ENCODE results near the gene TPBGL.

TPBGL gene

GRCh38 chr11:75262961-75263852, 22.6 kb downstream of the TPBGL start:
- Histone ChIP-seq H3K27ac (replicated peaks; ENCODE audit: low read length) (no peak overlapping the region), H3K36me3 (replicated peaks in 1 of 2; ENCODE audit: control insufficient read depth in 2 of 2, insufficient read depth in 2 of 2, low read length in 2 of 2) (peaks cover 0 to 11% of the 10 kb centered on the region in 2 donors), H3K9ac (ENCODE audit: low read depth, low read length, poor library complexity) (no peak overlapping the region), H2BK5ac (ENCODE audit: low read length) (no peak overlapping the region), H3K4me2 (ENCODE audit: insufficient read depth, low read length, poor library complexity, severe bottlenecking) (no peak overlapping the region), H3K9me3 (replicated peaks in 1 of 2; ENCODE audit: control insufficient read depth in 2 of 2, insufficient read depth in 1 of 2, low read depth in 1 of 2, low read length in 2 of 2) (no peaks in the 10 kb centered on the region), H3K79me1 (ENCODE audit: low read depth, low read length) (no peaks in the 10 kb centered on the region), H3K4ac (ENCODE audit: low read length) (no peak overlapping the region), H3K27me3 (ENCODE audit: control insufficient read depth in 3 of 3, insufficient read depth in 3 of 3, low read depth in 1 of 3, low read length in 3 of 3) (no peaks in the 10 kb centered on the region), H2AK5ac (ENCODE audit: low read depth, low read length) (no peak overlapping the region), H3K4me3 (ENCODE audit: low read length in 2 of 2) (no peak overlapping the region), H2BK12ac (ENCODE audit: low read length) (no peak overlapping the region), H3K18ac (ENCODE audit: low read length) (peak overlapping the region; percentile 5), H2BK15ac (ENCODE audit: low read length) (no peak overlapping the region), H3K14ac (ENCODE audit: low read length) (no peak overlapping the region), H3K23ac (ENCODE audit: low read depth, low read length, poor library complexity) (peak overlapping the region; percentile 37), H2AFZ (ENCODE audit: low read length) (no peak overlapping the region), H4K8ac (ENCODE audit: low read depth, low read length) (no peak overlapping the region), H2BK120ac (ENCODE audit: low read depth, low read length) (no peak overlapping the region), H3K4me1 (ENCODE audit: control insufficient read depth in 2 of 2, insufficient read depth in 1 of 2, low read depth in 1 of 2, low read length in 2 of 2) (no peaks in the 10 kb centered on the region), H4K91ac (ENCODE audit: low read depth, low read length, poor library complexity) (no peak overlapping the region)
- no peak for DNase-seq (ENCODE audit: low spot score)
- no CpG with 5 or more reads among the region's 17 CpGs for WGBS, 2 donors (ENCODE audit: extremely low coverage in 2 of 2, insufficient read length in 2 of 2, insufficient replicate concordance in 1 of 2)

GRCh38 chr11:75263944-75264349, 23.4 kb downstream of the TPBGL start:
- Histone ChIP-seq H2BK120ac (ENCODE audit: low read depth, low read length) (no peak overlapping the region), H3K9me3 (replicated peaks in 1 of 2; ENCODE audit: control insufficient read depth in 2 of 2, insufficient read depth in 1 of 2, low read depth in 1 of 2, low read length in 2 of 2) (no peaks in the 10 kb centered on the region), H3K9ac (ENCODE audit: low read depth, low read length, poor library complexity) (no peak overlapping the region), H2BK15ac (ENCODE audit: low read length) (no peak overlapping the region), H3K27me3 (ENCODE audit: control insufficient read depth in 3 of 3, insufficient read depth in 3 of 3, low read depth in 1 of 3, low read length in 3 of 3) (no peaks in the 10 kb centered on the region), H3K14ac (ENCODE audit: low read length) (no peak overlapping the region), H3K4ac (ENCODE audit: low read length) (no peak overlapping the region), H4K8ac (ENCODE audit: low read depth, low read length) (no peak overlapping the region), H3K18ac (ENCODE audit: low read length) (no peak overlapping the region), H3K27ac (replicated peaks; ENCODE audit: low read length) (no peak overlapping the region), H2BK12ac (ENCODE audit: low read length) (no peak overlapping the region), H4K91ac (ENCODE audit: low read depth, low read length, poor library complexity) (no peak overlapping the region), H2AK5ac (ENCODE audit: low read depth, low read length) (no peak overlapping the region), H2BK5ac (ENCODE audit: low read length) (no peak overlapping the region), H3K79me1 (ENCODE audit: low read depth, low read length) (no peaks in the 10 kb centered on the region), H3K23ac (ENCODE audit: low read depth, low read length, poor library complexity) (no peak overlapping the region), H3K4me3 (ENCODE audit: low read length in 2 of 2) (no peak overlapping the region), H3K36me3 (replicated peaks in 1 of 2; ENCODE audit: control insufficient read depth in 2 of 2, insufficient read depth in 2 of 2, low read length in 2 of 2) (peaks cover 0 to 11% of the 10 kb centered on the region in 2 donors), H3K4me1 (ENCODE audit: control insufficient read depth in 2 of 2, insufficient read depth in 1 of 2, low read depth in 1 of 2, low read length in 2 of 2) (no peaks in the 10 kb centered on the region), H3K4me2 (ENCODE audit: insufficient read depth, low read length, poor library complexity, severe bottlenecking) (no peak overlapping the region), H2AFZ (ENCODE audit: low read length) (no peak overlapping the region)
- no peak for DNase-seq (ENCODE audit: low spot score)
- WGBS, 2 donors (ENCODE audit: extremely low coverage in 2 of 2, insufficient read length in 2 of 2, insufficient replicate concordance in 1 of 2): no CpG with 5 or more reads among the region's 4 CpGs

- H3K4ac ChIP-seq (ENCODE audit: low read length): no peak overlapping the region
- no peak overlapping the region for H3K18ac ChIP-seq (ENCODE audit: low read length)
- H2AK5ac ChIP-seq (ENCODE audit: low read depth, low read length): no peak overlapping the region
- H4K91ac ChIP-seq (ENCODE audit: low read depth, low read length, poor library complexity): no peak overlapping the region
- H3K27ac ChIP-seq (replicated peaks; ENCODE audit: low read length): no peak overlapping the region
- no peaks in the 10 kb centered on the region for H3K4me1 ChIP-seq (ENCODE audit: control insufficient read depth in 2 of 2, insufficient read depth in 1 of 2, low read depth in 1 of 2, low read length in 2 of 2)
- no peak overlapping the region for H3K14ac ChIP-seq (ENCODE audit: low read length)
- no peak overlapping the region for H2BK5ac ChIP-seq (ENCODE audit: low read length)
- H2AFZ ChIP-seq (ENCODE audit: low read length): no peak overlapping the region
- H3K79me1 ChIP-seq (ENCODE audit: low read depth, low read length): no peaks in the 10 kb centered on the region
- H3K36me3 ChIP-seq (replicated peaks in 1 of 2; ENCODE audit: control insufficient read depth in 2 of 2, insufficient read depth in 2 of 2, low read length in 2 of 2): peaks cover 0 to 11% of the 10 kb centered on the region in 2 donors
- no peak overlapping the region for H3K4me3 ChIP-seq (ENCODE audit: low read length in 2 of 2)
- H3K9me3 ChIP-seq (replicated peaks in 1 of 2; ENCODE audit: control insufficient read depth in 2 of 2, insufficient read depth in 1 of 2, low read depth in 1 of 2, low read length in 2 of 2): no peaks in the 10 kb centered on the region
- H4K8ac ChIP-seq (ENCODE audit: low read depth, low read length): no peak overlapping the region
- no peak overlapping the region for H3K23ac ChIP-seq (ENCODE audit: low read depth, low read length, poor library complexity)
- no peak for DNase-seq (ENCODE audit: low spot score)
- H2BK15ac ChIP-seq (ENCODE audit: low read length): no peak overlapping the region
- no peak overlapping the region for H2BK12ac ChIP-seq (ENCODE audit: low read length)
- H3K4me2 ChIP-seq (ENCODE audit: insufficient read depth, low read length, poor library complexity, severe bottlenecking): no peak overlapping the region
- H3K9ac ChIP-seq (ENCODE audit: low read depth, low read length, poor library complexity): no peak overlapping the region
- no peaks in the 10 kb centered on the region for H3K27me3 ChIP-seq (ENCODE audit: control insufficient read depth in 3 of 3, insufficient read depth in 3 of 3, low read depth in 1 of 3, low read length in 3 of 3)
- H2BK120ac ChIP-seq (ENCODE audit: low read depth, low read length): no peak overlapping the region
Measured at GRCh38 chr11:75264356-75264755, 23.8 kb downstream of the TPBGL start.

- no peaks in the 10 kb centered on the region for H3K27me3 ChIP-seq (ENCODE audit: control insufficient read depth in 3 of 3, insufficient read depth in 3 of 3, low read depth in 1 of 3, low read length in 3 of 3)
- no peak overlapping the region for H3K23ac ChIP-seq (ENCODE audit: low read depth, low read length, poor library complexity)
- no peak overlapping the region for H3K27ac ChIP-seq (replicated peaks; ENCODE audit: low read length)
- peaks cover 0 to 1% of the 10 kb centered on the region in 2 donors for H3K4me1 ChIP-seq (ENCODE audit: control insufficient read depth in 2 of 2, insufficient read depth in 1 of 2, low read depth in 1 of 2, low read length in 2 of 2)
- H3K14ac ChIP-seq (ENCODE audit: low read length): no peak overlapping the region
- no peak overlapping the region for H3K4ac ChIP-seq (ENCODE audit: low read length)
- no peaks in the 10 kb centered on the region for H3K79me1 ChIP-seq (ENCODE audit: low read depth, low read length)
- H3K9ac ChIP-seq (ENCODE audit: low read depth, low read length, poor library complexity): no peak overlapping the region
- H2BK15ac ChIP-seq (ENCODE audit: low read length): no peak overlapping the region
- H2AFZ ChIP-seq (ENCODE audit: low read length): no peak overlapping the region
- H2AK5ac ChIP-seq (ENCODE audit: low read depth, low read length): no peak overlapping the region
- H4K91ac ChIP-seq (ENCODE audit: low read depth, low read length, poor library complexity): no peak overlapping the region
- peaks cover 0 to 11% of the 10 kb centered on the region in 2 donors for H3K36me3 ChIP-seq (replicated peaks in 1 of 2; ENCODE audit: control insufficient read depth in 2 of 2, insufficient read depth in 2 of 2, low read length in 2 of 2)
- no peak overlapping the region for H2BK120ac ChIP-seq (ENCODE audit: low read depth, low read length)
- no peak overlapping the region for H2BK12ac ChIP-seq (ENCODE audit: low read length)
- H3K4me2 ChIP-seq (ENCODE audit: insufficient read depth, low read length, poor library complexity, severe bottlenecking): no peak overlapping the region
- no peaks in the 10 kb centered on the region for H3K9me3 ChIP-seq (replicated peaks in 1 of 2; ENCODE audit: control insufficient read depth in 2 of 2, insufficient read depth in 1 of 2, low read depth in 1 of 2, low read length in 2 of 2)
- no peak overlapping the region for H3K4me3 ChIP-seq (ENCODE audit: low read length in 2 of 2)
- H3K18ac ChIP-seq (ENCODE audit: low read length): no peak overlapping the region
- no peak overlapping the region for H2BK5ac ChIP-seq (ENCODE audit: low read length)
- no CpG with 5 or more reads among the region's 6 CpGs for WGBS, 2 donors (ENCODE audit: extremely low coverage in 2 of 2, insufficient read length in 2 of 2, insufficient replicate concordance in 1 of 2)
- H4K8ac ChIP-seq (ENCODE audit: low read depth, low read length): no peak overlapping the region
- no peak for DNase-seq (ENCODE audit: low spot score)
Measured at GRCh38 chr11:75264971-75265370, 24.4 kb downstream of the TPBGL start.

All from neuronal stem cell (in vitro differentiated cells).